OCI-LY1 (cell line): ENCODE results near the gene RANBP17.

Experiments
- CTCF ChIP-seq: fragments of 200-600 bp; sonication (generic), shearing (Covaris generic); IDR thresholded peaks from 2 replicates; pipeline ENCODE4 v1.5.1; 2017; ENCODE audit warnings: mild to moderate bottlenecking, antibody characterized with exemption, low read length, moderate library complexity, mixed read lengths
- EZH2 ChIP-seq: fragments of 200-600 bp; sonication (generic), shearing (Covaris generic); IDR thresholded peaks from 2 replicates; pipeline ENCODE4 v1.8.0; 2017; ENCODE audit warnings: borderline replicate concordance, mixed run types, mild to moderate bottlenecking, antibody characterized with exemption, low read length, moderate library complexity, mixed read lengths

- TF ChIP-seq CTCF, result no peak
- TF ChIP-seq EZH2, result no peak
Measured at GRCh38 chr5:170945275-170945674, 83.5 kb downstream of the RANBP17 start.
